ENCODE measurements around the gene RHOT1.

RHOT1 gene

DNA sequence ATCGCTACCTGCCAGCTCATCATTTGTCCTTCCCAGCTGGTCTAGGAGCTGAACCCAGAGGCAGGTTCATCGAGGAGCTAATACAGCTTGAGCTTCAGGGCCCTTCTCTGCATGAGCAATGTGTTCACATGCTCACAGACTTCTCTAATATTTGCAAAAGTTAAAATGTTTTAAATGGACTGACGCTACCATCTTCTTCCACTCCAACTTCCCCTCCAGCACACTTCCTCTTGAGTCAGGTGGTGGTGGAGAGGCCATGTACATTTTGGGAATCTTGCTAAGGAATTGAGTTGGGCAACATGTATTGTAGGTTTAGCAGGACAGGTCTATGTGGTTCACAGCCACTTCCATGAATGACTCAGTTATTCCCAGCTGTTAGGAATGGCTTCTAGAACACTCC is 21.6 kb upstream of the RHOT1 start:
- no peaks in the 10 kb centered on the region for H3K36me3 ChIP-seq
- H3K27me3 ChIP-seq: no peaks in the 10 kb centered on the region
- no peak for DNase-seq
- H3K9me3 ChIP-seq: no peaks in the 10 kb centered on the region
- H3K4me3 ChIP-seq (ENCODE audit: low read depth, low read length): no peak overlapping the region
- TF ChIP-seq, protein P1, sequence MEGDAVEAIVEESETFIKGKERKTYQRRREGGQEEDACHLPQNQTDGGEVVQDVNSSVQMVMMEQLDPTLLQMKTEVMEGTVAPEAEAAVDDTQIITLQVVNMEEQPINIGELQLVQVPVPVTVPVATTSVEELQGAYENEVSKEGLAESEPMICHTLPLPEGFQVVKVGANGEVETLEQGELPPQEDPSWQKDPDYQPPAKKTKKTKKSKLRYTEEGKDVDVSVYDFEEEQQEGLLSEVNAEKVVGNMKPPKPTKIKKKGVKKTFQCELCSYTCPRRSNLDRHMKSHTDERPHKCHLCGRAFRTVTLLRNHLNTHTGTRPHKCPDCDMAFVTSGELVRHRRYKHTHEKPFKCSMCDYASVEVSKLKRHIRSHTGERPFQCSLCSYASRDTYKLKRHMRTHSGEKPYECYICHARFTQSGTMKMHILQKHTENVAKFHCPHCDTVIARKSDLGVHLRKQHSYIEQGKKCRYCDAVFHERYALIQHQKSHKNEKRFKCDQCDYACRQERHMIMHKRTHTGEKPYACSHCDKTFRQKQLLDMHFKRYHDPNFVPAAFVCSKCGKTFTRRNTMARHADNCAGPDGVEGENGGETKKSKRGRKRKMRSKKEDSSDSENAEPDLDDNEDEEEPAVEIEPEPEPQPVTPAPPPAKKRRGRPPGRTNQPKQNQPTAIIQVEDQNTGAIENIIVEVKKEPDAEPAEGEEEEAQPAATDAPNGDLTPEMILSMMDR (IDR thresholded peaks at IDR 0.05; ENCODE audit: low read depth, low read length): no peak
- H3K4me1 ChIP-seq: no peaks in the 10 kb centered on the region

DNA sequence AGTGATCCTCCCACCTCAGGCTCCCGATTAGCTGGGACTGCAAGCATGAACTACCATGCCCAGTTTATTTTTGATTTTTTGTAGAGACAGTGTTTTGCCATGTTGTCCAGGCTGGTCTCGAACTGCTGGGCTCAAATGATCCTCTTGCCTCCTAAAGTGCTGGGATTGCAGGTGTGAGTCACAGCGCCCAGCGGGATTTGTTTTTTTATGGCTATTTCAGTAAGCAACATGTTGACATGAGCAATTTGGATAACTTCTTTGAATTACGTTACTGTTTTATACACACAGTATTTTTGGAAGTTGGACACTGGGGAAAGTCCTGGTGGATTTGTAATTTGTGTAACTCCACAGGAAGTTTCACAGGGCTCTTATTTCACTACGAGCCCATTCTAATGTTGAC is 18.5 kb upstream of the RHOT1 start:
- Histone ChIP-seq H3K36me3 (no peaks in the 10 kb centered on the region), H3K27me3 (no peaks in the 10 kb centered on the region), H3K4me1 (no peaks in the 10 kb centered on the region), H3K4me3 (ENCODE audit: low read depth, low read length) (no peak overlapping the region), H3K9me3 (no peaks in the 10 kb centered on the region)
- DNase-seq: no peak
- TF ChIP-seq, protein P1 (IDR thresholded peaks at IDR 0.05; ENCODE audit: low read depth, low read length): no peak

DNA sequence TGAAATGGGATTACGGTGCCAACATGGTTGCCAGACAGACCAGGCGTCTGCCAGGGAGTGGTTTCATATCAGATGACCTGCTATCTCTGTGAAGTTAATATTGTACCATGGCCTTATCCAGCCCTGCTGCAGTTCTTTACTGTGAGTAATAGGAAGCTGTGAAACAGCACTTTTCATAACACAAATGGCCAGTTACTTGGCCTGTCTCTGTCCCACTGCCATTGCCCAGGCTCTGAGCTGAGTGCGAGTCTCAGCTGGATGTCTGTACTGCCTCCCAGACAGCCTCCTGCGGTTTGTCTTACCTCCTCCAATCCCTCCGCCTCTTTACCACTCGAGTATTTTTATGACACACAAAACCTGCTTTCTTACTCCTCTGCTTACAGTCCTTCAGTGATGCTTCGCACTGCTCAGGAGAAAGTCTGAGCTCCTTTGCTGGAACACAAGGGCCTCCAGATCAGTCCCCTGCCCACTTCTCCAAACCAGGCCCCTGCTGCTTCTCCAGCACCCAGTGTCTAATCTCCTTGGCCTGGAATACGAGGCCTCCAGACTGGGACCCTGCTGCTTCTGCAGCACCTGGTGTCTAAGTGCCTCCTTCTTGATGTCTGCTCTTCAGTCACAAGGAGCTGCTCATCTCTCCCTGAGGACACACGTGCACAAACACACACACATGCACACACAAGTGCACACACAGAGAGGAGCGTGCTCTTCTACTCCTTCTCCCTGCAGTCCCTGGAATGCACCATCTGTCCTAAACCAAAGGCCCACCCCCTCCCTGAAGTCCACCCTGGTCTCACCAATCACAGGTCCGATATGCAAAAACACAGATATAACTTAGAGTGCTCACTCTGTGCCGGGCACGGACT is 17.1 kb upstream of the RHOT1 start:
- Histone ChIP-seq H3K9me3 (no peaks in the 10 kb centered on the region), H3K36me3 (no peaks in the 10 kb centered on the region), H3K4me1 (no peaks in the 10 kb centered on the region), H3K27me3 (no peaks in the 10 kb centered on the region), H3K4me3 (ENCODE audit: low read depth, low read length) (no peak overlapping the region)
- no peak for DNase-seq
- TF ChIP-seq, protein P1 (IDR thresholded peaks at IDR 0.05; ENCODE audit: low read depth, low read length): no peak

DNA sequence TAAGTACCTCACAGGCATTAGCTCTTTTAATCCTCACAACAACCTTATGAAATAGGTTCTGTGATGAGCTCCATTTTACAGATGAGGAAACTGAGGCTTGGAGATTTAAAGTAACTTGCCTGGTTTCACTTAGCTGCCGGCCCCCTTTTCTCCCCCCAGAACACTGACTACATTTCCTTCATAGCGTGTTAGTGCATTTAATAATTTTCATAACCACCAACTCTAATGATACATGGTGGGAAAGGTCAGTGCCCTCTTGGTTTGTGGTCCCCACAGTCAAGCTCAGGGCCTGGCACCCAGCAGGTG is 16.5 kb upstream of the RHOT1 start:
- Histone ChIP-seq H3K27me3 (no peaks in the 10 kb centered on the region), H3K36me3 (no peaks in the 10 kb centered on the region), H3K4me1 (no peaks in the 10 kb centered on the region), H3K9me3 (no peaks in the 10 kb centered on the region), H3K4me3 (ENCODE audit: low read depth, low read length) (no peak overlapping the region)
- DNase-seq: no peak
- TF ChIP-seq, protein P1 (IDR thresholded peaks at IDR 0.05; ENCODE audit: low read depth, low read length): no peak

DNA sequence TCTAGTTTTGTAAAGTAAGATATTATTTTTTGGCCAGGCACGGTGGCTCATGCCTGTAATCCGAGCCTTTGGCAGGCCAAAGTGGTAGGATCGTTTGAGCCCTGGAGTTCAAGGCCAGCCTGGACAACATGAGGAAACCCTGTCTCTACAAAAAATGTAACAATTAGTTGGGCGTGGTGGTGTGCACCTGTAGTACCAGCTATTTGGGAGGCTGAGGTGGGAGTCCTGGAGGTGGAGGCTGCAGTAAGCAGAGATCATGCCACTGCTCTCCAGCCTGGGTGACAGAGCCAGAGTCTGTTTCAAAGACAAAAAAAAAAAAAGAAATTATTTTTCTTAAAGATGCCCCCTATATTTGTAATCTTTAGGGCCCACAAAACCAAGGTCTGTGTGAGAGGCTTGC is 16.0 kb upstream of the RHOT1 start:
- Histone ChIP-seq H3K4me1 (no peaks in the 10 kb centered on the region), H3K4me3 (ENCODE audit: low read depth, low read length) (no peak overlapping the region), H3K9me3 (no peaks in the 10 kb centered on the region), H3K36me3 (no peaks in the 10 kb centered on the region), H3K27me3 (no peaks in the 10 kb centered on the region)
- no peak for DNase-seq
- TF ChIP-seq, protein P1 (IDR thresholded peaks at IDR 0.05; ENCODE audit: low read depth, low read length): no peak

DNA sequence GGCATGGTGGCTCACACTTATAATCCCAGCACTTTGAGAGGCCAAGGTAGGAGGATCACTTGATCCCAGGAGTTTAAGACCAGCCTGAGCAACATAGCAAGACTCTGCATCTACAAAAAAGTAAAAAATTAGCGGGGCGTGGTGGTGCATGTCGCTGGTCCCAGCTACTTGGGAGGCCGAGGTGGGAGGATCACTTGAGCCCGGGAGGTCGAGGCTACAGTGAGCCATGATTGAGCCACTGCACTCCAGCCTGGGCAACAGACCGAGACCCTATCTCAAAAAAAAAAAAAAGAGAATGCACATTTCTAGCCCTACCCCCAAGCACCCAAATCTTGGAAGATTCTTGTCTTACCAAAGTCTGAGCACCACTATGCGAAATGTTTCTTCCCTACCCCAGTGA is 15.6 kb upstream of the RHOT1 start:
- H3K4me1 ChIP-seq: no peaks in the 10 kb centered on the region
- no peaks in the 10 kb centered on the region for H3K9me3 ChIP-seq
- TF ChIP-seq, protein P1 (IDR thresholded peaks at IDR 0.05; ENCODE audit: low read depth, low read length): no peak
- no peaks in the 10 kb centered on the region for H3K36me3 ChIP-seq
- no peak for DNase-seq
- H3K4me3 ChIP-seq (ENCODE audit: low read depth, low read length): peak overlapping the region; percentile 68; the same call in 1 of the 2 replicates
- H3K27me3 ChIP-seq: no peaks in the 10 kb centered on the region
